Left ventricle myocardium inferior (tissue), 1 donor: Measurements from ENCODE around the gene CTTNBP2NL. TPM values are rescaled to one million over a fixed set of nuclear protein-coding genes. Genes with fewer than 3 reads are reported as not detected.
"Not testable (repeated sequence)": the region's sequence is repeated elsewhere in the genome, so short reads cannot be mapped to it uniquely, and the experiment has no call there.

ENCODE experiments used
- DNase-seq: peaks from one replicate; pipeline ENCODE4 v3.0.0-alpha.2; 2020
- H3K27ac ChIP-seq: fragments of 200-600 bp; replicated peaks from 2 replicates; pipeline ENCODE4 v1.8.0; 2021
- H3K27me3 ChIP-seq: fragments of 200-600 bp; 2 replicates; pipeline ENCODE4 v1.8.0; 2021; ENCODE audit warnings: low read depth
- H3K36me3 ChIP-seq: fragments of 200-600 bp; 2 replicates; pipeline ENCODE4 v1.8.0; 2021
- H3K4me1 ChIP-seq: fragments of 200-600 bp; 2 replicates; pipeline ENCODE4 v1.8.0; 2021
- H3K4me3 ChIP-seq: fragments of 200-600 bp; 2 replicates; pipeline ENCODE4 v1.8.0; 2021; ENCODE audit warnings: mild to moderate bottlenecking, moderate library complexity
- H3K9me3 ChIP-seq: fragments of 200-600 bp; replicated peaks from 2 replicates; pipeline ENCODE4 v1.8.0; 2021
- intact Hi-C: fragments of 100-400 bp; cut with micrococcal nuclease; formaldehyde crosslinking; loops from one replicate; pipeline ENCODE4 v1.11.0; 2022
- total RNA-seq: library from RNA; stranded (reverse); fragmentation: NEBNext Ultra II Directional; extraction: Animal tissue kit (Norgen Biotek cat#: 25700); gene quantifications from one replicate; pipeline ENCODE4 v1.2.1, GENCODE V29; 2021
- TF ChIP-seq, protein P1 (sequence below): fragments of 200-600 bp; IDR thresholded peaks from 2 replicates; pipeline ENCODE4 v1.8.0; 2021; ENCODE audit warnings: antibody characterized with exemption, mild to moderate bottlenecking, borderline replicate concordance
- donor health status: DM: no; HTN: yes; CAD: no; lungs with severe emphysema.

The CTTNBP2NL gene
- total RNA-seq, 1 donor from 2014 or later, result 14.3 TPM

DNA sequence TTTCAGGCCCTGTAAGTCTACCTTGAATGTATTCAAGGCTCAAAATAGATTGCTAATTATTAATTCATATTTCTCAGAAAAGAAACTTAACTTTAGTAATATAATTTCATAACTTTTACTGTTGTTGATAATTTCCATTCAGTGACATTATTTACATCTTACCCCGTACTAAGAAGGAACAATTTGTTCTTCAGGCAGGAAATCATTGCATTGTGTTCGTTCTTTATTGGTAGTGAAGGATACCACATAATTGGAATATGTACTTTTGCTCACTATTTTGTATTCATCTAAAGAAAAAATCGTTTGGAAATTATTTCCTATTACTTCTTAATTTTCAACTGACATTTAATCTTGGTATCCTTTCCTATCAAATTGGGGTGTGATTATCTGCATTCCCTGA is 39.4 kb downstream of the CTTNBP2NL start:
- Histone ChIP-seq H3K4me3 (no peak overlapping the region), H3K27ac (peak overlapping the region; percentile 74), H3K27me3 (no peaks in the 10 kb centered on the region), H3K4me1 (peaks cover 75% of the 10 kb centered on the region), H3K36me3 (no peaks in the 10 kb centered on the region), H3K9me3 (peaks cover 5% of the 10 kb centered on the region)
- no peak for DNase-seq
- TF ChIP-seq, protein P1, sequence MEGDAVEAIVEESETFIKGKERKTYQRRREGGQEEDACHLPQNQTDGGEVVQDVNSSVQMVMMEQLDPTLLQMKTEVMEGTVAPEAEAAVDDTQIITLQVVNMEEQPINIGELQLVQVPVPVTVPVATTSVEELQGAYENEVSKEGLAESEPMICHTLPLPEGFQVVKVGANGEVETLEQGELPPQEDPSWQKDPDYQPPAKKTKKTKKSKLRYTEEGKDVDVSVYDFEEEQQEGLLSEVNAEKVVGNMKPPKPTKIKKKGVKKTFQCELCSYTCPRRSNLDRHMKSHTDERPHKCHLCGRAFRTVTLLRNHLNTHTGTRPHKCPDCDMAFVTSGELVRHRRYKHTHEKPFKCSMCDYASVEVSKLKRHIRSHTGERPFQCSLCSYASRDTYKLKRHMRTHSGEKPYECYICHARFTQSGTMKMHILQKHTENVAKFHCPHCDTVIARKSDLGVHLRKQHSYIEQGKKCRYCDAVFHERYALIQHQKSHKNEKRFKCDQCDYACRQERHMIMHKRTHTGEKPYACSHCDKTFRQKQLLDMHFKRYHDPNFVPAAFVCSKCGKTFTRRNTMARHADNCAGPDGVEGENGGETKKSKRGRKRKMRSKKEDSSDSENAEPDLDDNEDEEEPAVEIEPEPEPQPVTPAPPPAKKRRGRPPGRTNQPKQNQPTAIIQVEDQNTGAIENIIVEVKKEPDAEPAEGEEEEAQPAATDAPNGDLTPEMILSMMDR, result no peak
- intact Hi-C loops, result no loop called here

DNA sequence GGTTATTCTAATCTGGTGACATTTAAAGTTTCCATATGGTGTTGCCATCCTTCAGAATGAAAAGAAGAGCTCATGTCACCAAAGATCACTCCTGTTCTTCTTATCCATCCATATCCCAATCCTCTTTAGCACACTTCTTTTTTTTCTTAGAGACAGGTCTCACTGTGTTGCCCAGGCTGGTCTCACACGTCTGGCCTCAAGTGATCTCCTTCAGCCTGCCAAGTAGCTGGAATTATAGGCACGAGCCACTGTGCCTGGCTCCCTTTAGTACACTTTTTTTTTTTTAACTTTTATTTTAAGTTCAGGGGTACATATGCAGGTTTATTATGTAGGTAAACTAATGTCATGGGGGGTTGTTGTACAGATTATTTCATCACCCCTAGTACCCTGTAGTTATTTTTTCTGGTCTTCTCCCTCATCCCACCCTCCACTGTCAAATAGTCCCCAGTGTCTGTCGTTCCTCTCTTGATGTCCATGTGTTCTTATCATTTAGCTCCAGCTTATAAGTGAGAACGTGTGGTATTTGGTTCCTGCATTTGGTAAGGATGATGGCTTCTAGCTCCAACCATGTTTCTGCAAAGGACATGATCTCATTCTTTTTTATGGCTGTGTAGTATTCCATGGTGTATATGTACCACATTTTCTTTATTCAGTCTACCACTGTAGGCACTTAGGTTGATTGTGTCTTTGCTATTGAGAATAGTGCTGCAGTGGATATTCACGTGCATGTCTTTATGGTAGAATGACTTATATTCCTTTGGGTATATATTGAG is 40.6 kb downstream of the CTTNBP2NL start:
- peaks cover 70% of the 10 kb centered on the region for H3K4me1 ChIP-seq
- peak overlapping the region; percentile 74 for H3K27ac ChIP-seq
- H3K36me3 ChIP-seq, result no peaks in the 10 kb centered on the region
- intact Hi-C loops, result no loop called here
- peaks cover 5% of the 10 kb centered on the region for H3K9me3 ChIP-seq
- TF ChIP-seq, protein P1, result no peak
- H3K4me3 ChIP-seq, result no peak overlapping the region
- no peaks in the 10 kb centered on the region for H3K27me3 ChIP-seq
- no peak for DNase-seq

DNA sequence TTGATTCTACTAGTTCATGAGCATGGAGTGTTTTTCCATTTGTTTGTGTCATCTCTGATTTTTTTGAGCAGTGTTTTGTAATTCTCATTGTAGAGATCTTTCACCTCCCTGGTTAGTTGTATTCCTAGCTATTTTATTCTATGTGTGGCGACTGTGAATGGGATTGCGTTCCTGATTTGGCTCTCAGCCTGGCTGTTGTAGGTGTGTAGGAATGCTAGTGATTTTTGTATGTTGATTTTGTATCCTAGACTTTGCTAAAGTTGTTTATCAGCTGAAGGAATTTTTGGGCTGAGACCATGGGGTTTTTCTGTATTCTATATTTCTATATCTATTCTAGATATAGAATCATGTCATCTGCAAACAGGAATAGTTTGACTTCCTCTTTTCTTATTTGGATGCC is 42.1 kb downstream of the CTTNBP2NL start:
- Histone ChIP-seq H3K4me1 (peaks cover 69% of the 10 kb centered on the region), H3K27ac (peak overlapping the region; percentile 74)
- H3K27me3 ChIP-seq, H3K36me3 ChIP-seq, DNase-seq, intact Hi-C loops, H3K9me3 ChIP-seq, H3K4me3 ChIP-seq: not testable (repeated sequence)

DNA sequence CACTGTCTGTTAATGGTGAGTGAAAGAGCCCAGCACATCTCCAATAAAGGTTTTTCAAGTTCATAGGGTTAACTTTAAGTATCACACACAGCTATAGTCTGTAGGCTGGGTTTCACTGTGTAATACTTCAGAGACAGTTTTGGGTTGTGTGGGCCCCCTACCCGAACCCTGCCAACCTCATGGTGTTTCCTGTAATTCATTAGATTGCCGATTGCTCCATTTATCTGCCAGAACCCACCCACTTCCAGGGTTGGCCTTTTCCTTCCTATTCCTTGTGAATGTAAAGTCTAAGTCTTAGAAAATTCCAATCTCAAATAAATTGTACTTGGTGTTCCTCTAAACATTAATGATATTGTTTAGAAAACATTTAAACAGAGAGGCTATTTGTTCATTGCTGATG is 43.6 kb downstream of the CTTNBP2NL start:
- intact Hi-C loops, result no loop called here
- no peak for DNase-seq
- H3K27ac ChIP-seq, result peak overlapping the region; percentile 74

DNA sequence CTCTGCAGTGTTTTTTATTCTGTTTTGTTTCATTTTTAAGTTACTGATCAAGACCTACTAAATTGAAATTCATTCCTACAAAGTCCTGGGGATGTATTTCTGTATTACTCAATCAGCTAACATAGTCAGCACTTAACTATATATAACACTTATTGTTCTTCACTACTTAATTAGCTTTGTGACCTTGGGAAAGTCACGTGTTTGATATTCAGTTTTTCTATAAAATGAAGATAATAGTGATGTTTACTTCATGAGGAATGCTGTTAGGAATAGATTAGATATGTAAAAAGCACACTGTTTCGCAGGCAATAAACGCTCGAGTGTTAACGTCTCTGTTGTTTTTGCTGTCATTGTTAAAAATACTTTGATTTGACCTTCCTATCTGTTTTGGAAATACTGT is 44.6 kb downstream of the CTTNBP2NL start:
- H3K4me3 ChIP-seq, result no peak overlapping the region
- TF ChIP-seq, protein P1, result no peak
- intact Hi-C loops, result no loop called here
- H3K4me1 ChIP-seq, result peaks cover 73% of the 10 kb centered on the region
- no peak for DNase-seq
- H3K36me3 ChIP-seq, result peaks cover 3% of the 10 kb centered on the region
- H3K9me3 ChIP-seq, result peaks cover 5% of the 10 kb centered on the region
- H3K27me3 ChIP-seq, result no peaks in the 10 kb centered on the region
- peak overlapping the region; percentile 74 for H3K27ac ChIP-seq

More for the DNA sequence above, 43.6 kb downstream of the CTTNBP2NL start:
- TF ChIP-seq, protein P1, result no peak
- peaks cover 5% of the 10 kb centered on the region for H3K9me3 ChIP-seq
- H3K36me3 ChIP-seq, result peaks cover 3% of the 10 kb centered on the region
- H3K4me1 ChIP-seq, result peaks cover 75% of the 10 kb centered on the region
- no peaks in the 10 kb centered on the region for H3K27me3 ChIP-seq
- H3K4me3 ChIP-seq, result no peak overlapping the region

DNA sequence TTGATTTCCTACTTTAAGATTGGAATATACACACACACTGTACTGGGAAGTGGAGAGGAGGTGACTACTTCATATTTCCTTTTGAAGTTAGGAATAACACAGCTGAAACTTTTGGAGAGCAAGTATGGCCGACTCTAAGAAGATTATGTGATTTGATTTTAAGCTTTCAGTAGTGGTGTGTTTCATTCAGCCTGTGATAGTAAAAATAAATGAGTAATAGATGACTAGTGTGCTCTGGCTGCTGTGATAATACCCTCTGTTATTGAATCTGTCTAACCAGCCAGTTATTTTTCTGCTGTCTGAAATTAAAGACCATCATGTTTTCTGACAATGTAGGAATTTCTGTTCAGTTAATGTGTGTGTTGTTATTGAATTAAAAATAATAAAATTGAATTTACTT is 48.3 kb downstream of the CTTNBP2NL start:
- DNase-seq, result no peak
- TF ChIP-seq, protein P1, result no peak
- Histone ChIP-seq H3K4me1 (peaks cover 60% of the 10 kb centered on the region), H3K27me3 (no peaks in the 10 kb centered on the region), H3K36me3 (peaks cover 8% of the 10 kb centered on the region), H3K4me3 (no peak overlapping the region), H3K9me3 (no peaks in the 10 kb centered on the region), H3K27ac (peak overlapping the region; percentile 74)
- intact Hi-C loops, result no loop called here
